ENCODE measurements around the gene KIF14. TPM values are rescaled to one million over a fixed set of nuclear protein-coding genes. Genes with fewer than 3 reads are reported as not detected.
"Not testable (repeated sequence)": the region's sequence is repeated elsewhere in the genome, so short reads cannot be mapped to it uniquely, and the experiment has no call there.

Gene KIF14
- total RNA-seq, 5 donors from 2014 or later (not counting 1 experiment from before 2014, with no cell fraction given), result 0.03 to 0.33 (median 0.19) TPM

- POLR2A ChIA-PET, result no interaction called here
- Histone ChIP-seq H3K4me3 (ENCODE audit: control insufficient read depth in 1 of 2, extremely low read depth in 1 of 2, low read length in 1 of 2) (no peak overlapping the region), H3K9me3 (no peaks in the 10 kb centered on the region), H3K4me1 (ENCODE audit: control insufficient read depth in 1 of 2, extremely low read depth in 1 of 2, insufficient read depth in 2 of 2, low read length in 2 of 2) (no peaks in the 10 kb centered on the region), H3K27me3 (replicated peaks in 1 of 2; ENCODE audit: control insufficient read depth in 2 of 2, extremely low read depth in 1 of 2, insufficient read depth in 2 of 2, low read length in 1 of 2) (no peaks in the 10 kb centered on the region), H3K36me3 (ENCODE audit: control insufficient read depth in 2 of 2, extremely low read depth in 1 of 2, insufficient read depth in 1 of 2, low read length in 1 of 2) (peaks cover 0 to 6% of the 10 kb centered on the region in 2 donors), H3K27ac (ENCODE audit: low read length) (no peak overlapping the region)
- Mint-ChIP-seq H3K4me1 (no peaks in the 10 kb centered on the region), H3K27ac (peak overlapping the region in 1 of 2 donors; percentile 40), H3K4me3 (no peak overlapping the region), H3K27me3 (no peaks in the 10 kb centered on the region), H3K9me3 (no peaks in the 10 kb centered on the region), H3K36me3 (peaks cover 13% of the 10 kb centered on the region)
- DNase-seq, result no peak
- no CpG with 5 or more reads among the region's 2 CpGs for WGBS (ENCODE audit: insufficient coverage)
- no peak for ATAC-seq (replicated peaks in 1 of 4)
- CTCF ChIA-PET, result no interaction called here
These were observed 16.1 kb upstream of the KIF14 start for GRCh38 chr1:200636681-200637080.

GRCh38 chr1:200634261-200635122, 13.9 kb upstream of the KIF14 start:
- Histone ChIP-seq H3K36me3 (ENCODE audit: control insufficient read depth in 2 of 2, extremely low read depth in 1 of 2, insufficient read depth in 1 of 2, low read length in 1 of 2) (no peaks in the 10 kb centered on the region), H3K27me3 (replicated peaks in 1 of 2; ENCODE audit: control insufficient read depth in 2 of 2, extremely low read depth in 1 of 2, insufficient read depth in 2 of 2, low read length in 1 of 2) (no peaks in the 10 kb centered on the region), H3K4me1 (ENCODE audit: control insufficient read depth in 1 of 2, extremely low read depth in 1 of 2, insufficient read depth in 2 of 2, low read length in 2 of 2) (no peaks in the 10 kb centered on the region), H3K9me3 (no peaks in the 10 kb centered on the region), H3K4me3 (ENCODE audit: control insufficient read depth in 1 of 2, extremely low read depth in 1 of 2, low read length in 1 of 2) (no peak overlapping the region), H3K27ac (ENCODE audit: low read length) (no peak overlapping the region)
- Mint-ChIP-seq H3K36me3 (peaks cover 6% of the 10 kb centered on the region), H3K4me1 (no peaks in the 10 kb centered on the region), H3K27me3 (no peaks in the 10 kb centered on the region), H3K9me3 (no peaks in the 10 kb centered on the region), H3K27ac (no peak overlapping the region), H3K4me3 (no peak overlapping the region)
- POLR2A ChIA-PET, result no interaction called here
- no CpG with 5 or more reads among the region's 2 CpGs for WGBS (ENCODE audit: insufficient coverage)
- DNase-seq (no peak), ATAC-seq (replicated peaks in 1 of 4) (no peak)
- CTCF ChIA-PET, result interaction anchor here (0.6 to 1.3 kb wide), 3 partner anchors 12 to 59 kb away, joined by 3 read pairs; no protein-coding TSS in a partner anchor

GRCh38 chr1:200631375-200631774, 10.8 kb upstream of the KIF14 start:
- no peaks in the 10 kb centered on the region for H3K9me3 ChIP-seq
- Mint-ChIP-seq H3K4me1 (peaks cover 19 to 21% (median 19%) of the 10 kb centered on the region in 3 donors), H3K36me3 (no peaks in the 10 kb centered on the region), H3K4me3 (no peak overlapping the region), H3K27ac (no peak overlapping the region), H3K9me3 (no peaks in the 10 kb centered on the region), H3K27me3 (no peaks in the 10 kb centered on the region)
- ChIA-PET CTCF (no interaction called here), POLR2A (interaction anchor here in 1 of 2 donors (0.7 kb wide), 1 partner anchor 626 kb away, joined by 4 read pairs; no protein-coding TSS in a partner anchor)
- WGBS (ENCODE audit: insufficient coverage), result no CpG with 5 or more reads among the region's 1 CpG
- DNase-seq, result no peak
- H3K27ac ChIP-seq (ENCODE audit: low read length), result no peak overlapping the region
- H3K4me3 ChIP-seq (ENCODE audit: control insufficient read depth in 1 of 2, extremely low read depth in 1 of 2, low read length in 1 of 2), result no peak overlapping the region
- ATAC-seq (replicated peaks in 1 of 4), result no peak
- no peaks in the 10 kb centered on the region for H3K27me3 ChIP-seq (replicated peaks in 1 of 2; ENCODE audit: control insufficient read depth in 2 of 2, extremely low read depth in 1 of 2, insufficient read depth in 2 of 2, low read length in 1 of 2)
- no peaks in the 10 kb centered on the region for H3K36me3 ChIP-seq (ENCODE audit: control insufficient read depth in 2 of 2, extremely low read depth in 1 of 2, insufficient read depth in 1 of 2, low read length in 1 of 2)
- peaks cover 6 to 10% of the 10 kb centered on the region in 2 experiments for H3K4me1 ChIP-seq (ENCODE audit: control insufficient read depth in 1 of 2, extremely low read depth in 1 of 2, insufficient read depth in 2 of 2, low read length in 2 of 2)

- CTCF ChIA-PET, result interaction anchor here in 1 of 2 donors (0.8 kb wide), 1 partner anchor 8 kb away, joined by 4 read pairs; no protein-coding TSS in a partner anchor
These were observed 10.0 kb upstream of the KIF14 start for GRCh38 chr1:200630515-200630899.

GRCh38 chr1:200629876-200630514, 9.4 kb upstream of the KIF14 start:
- DNase-seq (no peak), ATAC-seq (replicated peaks in 1 of 4) (no peak)
- no peak overlapping the region for H3K27ac ChIP-seq (ENCODE audit: low read length)
- ChIA-PET POLR2A (interaction anchor here in 1 of 2 donors (0.6 kb wide), 1 partner anchor 164 kb away, joined by 3 read pairs; no protein-coding TSS in a partner anchor), CTCF (interaction anchor here in 1 of 2 donors (0.8 kb wide), 1 partner anchor 8 kb away, joined by 4 read pairs; no protein-coding TSS in a partner anchor)
- peaks cover 6 to 10% of the 10 kb centered on the region in 2 experiments for H3K4me1 ChIP-seq (ENCODE audit: control insufficient read depth in 1 of 2, extremely low read depth in 1 of 2, insufficient read depth in 2 of 2, low read length in 2 of 2)
- 100% methylated on average over 7 of the region's 9 CpGs for WGBS (ENCODE audit: insufficient coverage)
- Mint-ChIP-seq H3K9me3 (no peaks in the 10 kb centered on the region), H3K36me3 (no peaks in the 10 kb centered on the region), H3K4me1 (peaks cover 23 to 27% (median 26%) of the 10 kb centered on the region in 3 donors), H3K4me3 (no peak overlapping the region), H3K27me3 (no peaks in the 10 kb centered on the region), H3K27ac (no peak overlapping the region)
- H3K36me3 ChIP-seq (ENCODE audit: control insufficient read depth in 2 of 2, extremely low read depth in 1 of 2, insufficient read depth in 1 of 2, low read length in 1 of 2), result no peaks in the 10 kb centered on the region
- no peaks in the 10 kb centered on the region for H3K9me3 ChIP-seq
- H3K27me3 ChIP-seq (replicated peaks in 1 of 2; ENCODE audit: control insufficient read depth in 2 of 2, extremely low read depth in 1 of 2, insufficient read depth in 2 of 2, low read length in 1 of 2), result no peaks in the 10 kb centered on the region
- H3K4me3 ChIP-seq (ENCODE audit: control insufficient read depth in 1 of 2, extremely low read depth in 1 of 2, low read length in 1 of 2), result no peak overlapping the region

More at GRCh38 chr1:200630515-200630899, 10.0 kb upstream of the KIF14 start:
- POLR2A ChIA-PET, result interaction anchor here in 1 of 2 donors (0.6 kb wide), 1 partner anchor 163 kb away, joined by 3 read pairs; no protein-coding TSS in a partner anchor
- not testable (repeated sequence) for H3K4me3 Mint-ChIP-seq; H3K27ac Mint-ChIP-seq; H3K9me3 ChIP-seq; H3K27me3 Mint-ChIP-seq; H3K27ac ChIP-seq (ENCODE audit: low read length); H3K36me3 Mint-ChIP-seq; H3K27me3 ChIP-seq (replicated peaks in 1 of 2; ENCODE audit: control insufficient read depth in 2 of 2, extremely low read depth in 1 of 2, insufficient read depth in 2 of 2, low read length in 1 of 2); H3K36me3 ChIP-seq (ENCODE audit: control insufficient read depth in 2 of 2, extremely low read depth in 1 of 2, insufficient read depth in 1 of 2, low read length in 1 of 2); ATAC-seq (replicated peaks in 1 of 4); H3K9me3 Mint-ChIP-seq; DNase-seq; H3K4me3 ChIP-seq (ENCODE audit: control insufficient read depth in 1 of 2, extremely low read depth in 1 of 2, low read length in 1 of 2)
- peaks cover 19 to 22% (median 21%) of the 10 kb centered on the region in 3 donors for H3K4me1 Mint-ChIP-seq
- peaks cover 6 to 10% of the 10 kb centered on the region in 2 experiments for H3K4me1 ChIP-seq (ENCODE audit: control insufficient read depth in 1 of 2, extremely low read depth in 1 of 2, insufficient read depth in 2 of 2, low read length in 2 of 2)
- WGBS (ENCODE audit: insufficient coverage), result 100% methylated on average over 2 of the region's 8 CpGs

- Mint-ChIP-seq H3K36me3 (no peaks in the 10 kb centered on the region), H3K4me1 (peaks cover 24 to 31% (median 30%) of the 10 kb centered on the region in 3 donors), H3K9me3 (no peaks in the 10 kb centered on the region), H3K27ac (no peak overlapping the region), H3K27me3 (no peaks in the 10 kb centered on the region), H3K4me3 (peak overlapping the region in 2 of 3 donors; percentile 17 to 35)
- no peaks in the 10 kb centered on the region for H3K9me3 ChIP-seq
- ATAC-seq (replicated peaks in 1 of 4) (peak; percentile 23 to 72 (median 54)), DNase-seq (peak in 21 of 35 experiments; percentile 4 to 61 (median 14))
- ChIA-PET CTCF (interaction anchor here in 1 of 2 donors (0.6 to 1.1 kb wide), 3 partner anchors 148 to 181 kb away, joined by 3 to 5 read pairs (median 3); no protein-coding TSS in a partner anchor), POLR2A (no interaction called here)
- 22% methylated on average over 2 of the region's 7 CpGs for WGBS (ENCODE audit: insufficient coverage)
- peaks cover 6 to 10% of the 10 kb centered on the region in 2 experiments for H3K4me1 ChIP-seq (ENCODE audit: control insufficient read depth in 1 of 2, extremely low read depth in 1 of 2, insufficient read depth in 2 of 2, low read length in 2 of 2)
- no peak overlapping the region for H3K27ac ChIP-seq (ENCODE audit: low read length)
- H3K27me3 ChIP-seq (replicated peaks in 1 of 2; ENCODE audit: control insufficient read depth in 2 of 2, extremely low read depth in 1 of 2, insufficient read depth in 2 of 2, low read length in 1 of 2), result no peaks in the 10 kb centered on the region
- H3K4me3 ChIP-seq (ENCODE audit: control insufficient read depth in 1 of 2, extremely low read depth in 1 of 2, low read length in 1 of 2), result no peak overlapping the region
- no peaks in the 10 kb centered on the region for H3K36me3 ChIP-seq (ENCODE audit: control insufficient read depth in 2 of 2, extremely low read depth in 1 of 2, insufficient read depth in 1 of 2, low read length in 1 of 2)
These were observed 7.8 kb upstream of the KIF14 start for GRCh38 chr1:200628223-200628881.
